ENCODE data around the gene FFAR3. TPM values are rescaled to one million over a fixed set of nuclear protein-coding genes. Genes with fewer than 3 reads are reported as not detected.

Gene FFAR3
- polyA plus RNA-seq, 1 donor from 2014 or later = not detected

GRCh38 chr19:35340431-35340830 is 17.8 kb upstream of the FFAR3 start:
- Mint-ChIP-seq H3K4me1 (peaks cover 20 to 39% (median 37%) of the 10 kb centered on the region in 3 donors), H3K9me3 (no peaks in the 10 kb centered on the region), H3K27ac (peak overlapping the region in 2 of 3 donors; percentile 73 to 86), H3K36me3 (peaks cover 11% of the 10 kb centered on the region), H3K4me3 (peak overlapping the region in 1 of 4 donors; percentile 41), H3K27me3 (no peaks in the 10 kb centered on the region)

- Mint-ChIP-seq H3K27ac (peak overlapping the region in 2 of 3 donors; percentile 73 to 86), H3K27me3 (no peaks in the 10 kb centered on the region), H3K9me3 (no peaks in the 10 kb centered on the region), H3K4me3 (no peak overlapping the region), H3K4me1 (peaks cover 25 to 40% (median 39%) of the 10 kb centered on the region in 3 donors), H3K36me3 (peaks cover 11% of the 10 kb centered on the region)
Measured at GRCh38 chr19:35341006-35341405, 17.3 kb upstream of the FFAR3 start.

- peaks cover 27 to 41% (median 40%) of the 10 kb centered on the region in 3 donors for H3K4me1 Mint-ChIP-seq
- peak overlapping the region in 1 of 4 donors; percentile 22 for H3K4me3 Mint-ChIP-seq
Measured at GRCh38 chr19:35341565-35342225, 16.6 kb upstream of the FFAR3 start.

GRCh38 chr19:35342430-35342829 is 15.8 kb upstream of the FFAR3 start:
- Mint-ChIP-seq H3K36me3 (peaks cover 7% of the 10 kb centered on the region), H3K4me1 (peaks cover 27 to 42% (median 41%) of the 10 kb centered on the region in 3 donors), H3K9me3 (peaks cover 0 to 3% (median 0%) of the 10 kb centered on the region in 3 donors), H3K27me3 (peaks cover 2% of the 10 kb centered on the region), H3K27ac (peak overlapping the region in 1 of 3 donors; percentile 71), H3K4me3 (no peak overlapping the region)

More at GRCh38 chr19:35341565-35342225, 16.6 kb upstream of the FFAR3 start:
- H3K36me3 Mint-ChIP-seq = peaks cover 11% of the 10 kb centered on the region
- peaks cover 0 to 3% (median 0%) of the 10 kb centered on the region in 3 donors for H3K9me3 Mint-ChIP-seq
- no peaks in the 10 kb centered on the region for H3K27me3 Mint-ChIP-seq
- peak overlapping the region in 1 of 3 donors; percentile 71 for H3K27ac Mint-ChIP-seq

- Mint-ChIP-seq H3K27ac (peak overlapping the region in 2 of 3 donors; percentile 86 to 98), H3K36me3 (peaks cover 4% of the 10 kb centered on the region), H3K9me3 (peaks cover 0 to 3% (median 0%) of the 10 kb centered on the region in 3 donors), H3K27me3 (peaks cover 2% of the 10 kb centered on the region), H3K4me3 (peak overlapping the region in 3 of 4 donors; percentile 30 to 92 (median 65)), H3K4me1 (peaks cover 40 to 56% (median 53%) of the 10 kb centered on the region in 3 donors)
Measured at GRCh38 chr19:35344511-35345031, 13.7 kb upstream of the FFAR3 start.

- Mint-ChIP-seq H3K27ac (peak overlapping the region; percentile 98 to 99 (median 99)), H3K9me3 (peaks cover 0 to 3% (median 0%) of the 10 kb centered on the region in 3 donors), H3K27me3 (peaks cover 2% of the 10 kb centered on the region), H3K4me3 (peak overlapping the region; percentile 40 to 92 (median 73)), H3K4me1 (peaks cover 41 to 58% (median 56%) of the 10 kb centered on the region in 3 donors), H3K36me3 (peaks cover 4% of the 10 kb centered on the region)
Measured at GRCh38 chr19:35345671-35346111, 12.6 kb upstream of the FFAR3 start.

GRCh38 chr19:35346193-35347052 is 11.8 kb upstream of the FFAR3 start:
- peaks cover 0 to 3% (median 0%) of the 10 kb centered on the region in 3 donors for H3K9me3 Mint-ChIP-seq
- peak overlapping the region; percentile 57 to 92 (median 90) for H3K4me3 Mint-ChIP-seq
- peaks cover 41 to 57% (median 55%) of the 10 kb centered on the region in 3 donors for H3K4me1 Mint-ChIP-seq
- peaks cover 2% of the 10 kb centered on the region for H3K27me3 Mint-ChIP-seq
- H3K36me3 Mint-ChIP-seq = peaks cover 4% of the 10 kb centered on the region
- H3K27ac Mint-ChIP-seq = peak overlapping the region; percentile 98 to 99 (median 99)

- peak within 1 kb of the TSS; percentile 98 to 99 (median 99) for H3K27ac Mint-ChIP-seq
- peaks cover 41 to 53% (median 53%) of the 10 kb centered on the region in 3 donors for H3K4me1 Mint-ChIP-seq
- H3K36me3 Mint-ChIP-seq = peaks cover 4% of the 10 kb centered on the region
- peaks cover 2% of the 10 kb centered on the region for H3K27me3 Mint-ChIP-seq
- peak within 1 kb of the TSS; percentile 75 to 92 (median 90) for H3K4me3 Mint-ChIP-seq
- H3K9me3 Mint-ChIP-seq = peaks cover 0 to 3% (median 0%) of the 10 kb centered on the region in 3 donors
Measured at GRCh38 chr19:35347171-35347929, 10.9 kb upstream of the FFAR3 start, which contains the start of gene FFAR1. TSS of gene FFAR1 (plus strand) at chr19:35347902. CDS start at chr19:35351552, 3,650 bp downstream.

- peaks cover 2% of the 10 kb centered on the region for H3K27me3 Mint-ChIP-seq
- H3K27ac Mint-ChIP-seq = peak overlapping the region; percentile 98 to 99 (median 99)
- peaks cover 2% of the 10 kb centered on the region for H3K36me3 Mint-ChIP-seq
- H3K4me3 Mint-ChIP-seq = peak overlapping the region; percentile 75 to 92 (median 90)
- H3K4me1 Mint-ChIP-seq = peaks cover 45 to 57% (median 53%) of the 10 kb centered on the region in 3 donors
- H3K9me3 Mint-ChIP-seq = peaks cover 0 to 3% (median 0%) of the 10 kb centered on the region in 3 donors
Measured at GRCh38 chr19:35347930-35348298, 10.3 kb upstream of the FFAR3 start.

GRCh38 chr19:35348911-35349611 is 9.2 kb upstream of the FFAR3 start:
- peak overlapping the region in 2 of 4 donors; percentile 80 to 86 for H3K4me3 Mint-ChIP-seq
- H3K36me3 Mint-ChIP-seq = no peaks in the 10 kb centered on the region
- peaks cover 2% of the 10 kb centered on the region for H3K27me3 Mint-ChIP-seq
- peaks cover 41 to 51% (median 48%) of the 10 kb centered on the region in 3 donors for H3K4me1 Mint-ChIP-seq
- H3K9me3 Mint-ChIP-seq = peaks cover 0 to 3% (median 0%) of the 10 kb centered on the region in 3 donors
- peak overlapping the region; percentile 17 to 98 (median 86) for H3K27ac Mint-ChIP-seq

GRCh38 chr19:35349614-35350521 is 8.4 kb upstream of the FFAR3 start:
- peak overlapping the region; percentile 17 to 98 (median 86) for H3K27ac Mint-ChIP-seq
- peaks cover 41 to 45% (median 45%) of the 10 kb centered on the region in 3 donors for H3K4me1 Mint-ChIP-seq
- H3K9me3 Mint-ChIP-seq = peaks cover 0 to 3% (median 0%) of the 10 kb centered on the region in 3 donors
- no peaks in the 10 kb centered on the region for H3K36me3 Mint-ChIP-seq
- peaks cover 2% of the 10 kb centered on the region for H3K27me3 Mint-ChIP-seq
- peak overlapping the region in 1 of 4 donors; percentile 80 for H3K4me3 Mint-ChIP-seq

GRCh38 chr19:35350591-35350990 is 7.7 kb upstream of the FFAR3 start:
- Mint-ChIP-seq H3K27me3 (peaks cover 2% of the 10 kb centered on the region), H3K27ac (peak overlapping the region in 1 of 3 donors; percentile 43), H3K4me3 (no peak overlapping the region), H3K36me3 (no peaks in the 10 kb centered on the region), H3K9me3 (peaks cover 0 to 3% (median 0%) of the 10 kb centered on the region in 3 donors), H3K4me1 (peaks cover 40 to 44% (median 44%) of the 10 kb centered on the region in 3 donors)

Data from IgD-negative memory B cell (primary cell).